Transverse colon (tissue), 1 donor: ENCODE results near the gene BPTF.

Source experiments
- EP300 ChIP-seq: sonication (generic); formaldehyde crosslinking; IDR thresholded peaks from one replicate; pipeline ENCODE4 v1.6.1; 2017; ENCODE audit warnings: antibody characterized with exemption, low read depth
- POLR2A ChIP-seq: fragments of 450-650 bp; IDR thresholded peaks from one replicate; pipeline ENCODE4 v1.6.1; 2016; ENCODE audit warnings: antibody characterized with exemption, mild to moderate bottlenecking, moderate library complexity

DNA sequence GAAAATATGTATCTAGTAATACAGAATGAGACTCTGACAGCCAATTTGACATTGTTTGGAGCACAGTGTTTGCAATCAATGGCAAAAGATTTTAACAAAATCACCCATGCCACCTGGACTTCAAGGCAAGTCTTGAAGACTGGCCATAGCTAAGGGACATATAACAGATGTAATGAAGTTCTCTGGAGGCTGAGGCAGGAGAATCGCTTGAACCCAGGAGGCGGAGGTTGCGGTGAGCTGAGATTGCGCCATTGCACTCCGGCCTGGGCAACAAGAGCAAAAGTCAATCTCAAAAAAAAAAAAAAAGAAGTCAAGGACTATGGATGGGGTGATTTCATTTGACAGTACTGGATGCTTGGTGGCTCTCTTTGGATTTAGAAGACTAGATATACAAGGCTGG, 5.6 kb upstream of the BPTF start:
- TF ChIP-seq EP300 = no peak
- TF ChIP-seq POLR2A = no peak
